Measurements from ENCODE around the gene PRKCQ. TPM values are rescaled to one million over a fixed set of nuclear protein-coding genes. Genes with fewer than 3 reads are reported as not detected.
A peak's percentile ranks its signal among the peaks of the same experiment; 100 is the strongest.

Gene PRKCQ
- total RNA-seq, 2 experiments from 2014 or later, result 49.5 to 53.0 TPM

GRCh38 chr10:6542999-6543430 is 37.1 kb downstream of the PRKCQ start:
- intact Hi-C loops (cut with micrococcal nuclease), result loop anchor here (1.0 to 5.0 kb wide), 9 partner anchors 13 to 266 kb away; no protein-coding TSS in a partner anchor
- peaks cover 74% of the 10 kb centered on the region for H3K4me1 Mint-ChIP-seq (ENCODE audit: low read depth)
- H3K9me3 Mint-ChIP-seq, result no peaks in the 10 kb centered on the region
- CTCF ChIA-PET, result interaction anchor here (0.6 to 2.0 kb wide), 6 partner anchors 10 to 453 kb away, joined by 3 to 6 read pairs (median 4); no protein-coding TSS in a partner anchor
- no peaks in the 10 kb centered on the region for H3K27me3 Mint-ChIP-seq (ENCODE audit: low read depth)
- H3K36me3 Mint-ChIP-seq (ENCODE audit: low read depth), result peaks cover 2% of the 10 kb centered on the region
- H3K27ac Mint-ChIP-seq, result peak overlapping the region; percentile 99
- H3K4me3 Mint-ChIP-seq, result peak overlapping the region; percentile 87
- DNase-seq, result peak; percentile 67

GRCh38 chr10:6539833-6540232 is 40.2 kb downstream of the PRKCQ start:
- peaks cover 79% of the 10 kb centered on the region for H3K4me1 Mint-ChIP-seq (ENCODE audit: low read depth)
- no peak overlapping the region for H3K4me3 Mint-ChIP-seq
- DNase-seq, result no peak
- H3K36me3 Mint-ChIP-seq (ENCODE audit: low read depth), result peaks cover 7% of the 10 kb centered on the region
- intact Hi-C loops (cut with micrococcal nuclease), result loop anchor here (5.0 kb wide), 1 partner anchor 263 kb away; no protein-coding TSS in a partner anchor
- H3K9me3 Mint-ChIP-seq, result no peaks in the 10 kb centered on the region
- H3K27ac Mint-ChIP-seq, result no peak overlapping the region
- CTCF ChIA-PET, result interaction anchor here (0.6 kb wide), 1 partner anchor 58 kb away, joined by 4 read pairs; no protein-coding TSS in a partner anchor
- H3K27me3 Mint-ChIP-seq (ENCODE audit: low read depth), result no peaks in the 10 kb centered on the region

GRCh38 chr10:6537770-6538169 is 42.3 kb downstream of the PRKCQ start:
- H3K4me1 Mint-ChIP-seq (ENCODE audit: low read depth), result peaks cover 67% of the 10 kb centered on the region
- no peaks in the 10 kb centered on the region for H3K27me3 Mint-ChIP-seq (ENCODE audit: low read depth)
- no peak overlapping the region for H3K4me3 Mint-ChIP-seq
- CTCF ChIA-PET, result interaction anchor here (0.6 to 1.8 kb wide), 4 partner anchors 40 to 130 kb away, joined by 3 to 5 read pairs (median 4); no protein-coding TSS in a partner anchor
- intact Hi-C loops (cut with micrococcal nuclease), result no loop called here
- no peaks in the 10 kb centered on the region for H3K9me3 Mint-ChIP-seq
- DNase-seq, result no peak
- no peak overlapping the region for H3K27ac Mint-ChIP-seq
- peaks cover 7% of the 10 kb centered on the region for H3K36me3 Mint-ChIP-seq (ENCODE audit: low read depth)

- intact Hi-C loops (cut with micrococcal nuclease), result no loop called here
- Mint-ChIP-seq H3K9me3 (no peaks in the 10 kb centered on the region), H3K27ac (peak overlapping the region; percentile 62), H3K4me1 (ENCODE audit: low read depth) (peaks cover 67% of the 10 kb centered on the region), H3K36me3 (ENCODE audit: low read depth) (peaks cover 7% of the 10 kb centered on the region), H3K4me3 (no peak overlapping the region), H3K27me3 (ENCODE audit: low read depth) (no peaks in the 10 kb centered on the region)
- DNase-seq, result no peak
- CTCF ChIA-PET, result no interaction called here
Observed at GRCh38 chr10:6536102-6536501, 44.0 kb downstream of the PRKCQ start.

- peaks cover 66% of the 10 kb centered on the region for H3K4me1 Mint-ChIP-seq (ENCODE audit: low read depth)
- H3K9me3 Mint-ChIP-seq, result no peaks in the 10 kb centered on the region
- CTCF ChIA-PET, result no interaction called here
- no peak for DNase-seq
- no peak overlapping the region for H3K4me3 Mint-ChIP-seq
- peak overlapping the region; percentile 19 for H3K27ac Mint-ChIP-seq
- intact Hi-C loops (cut with micrococcal nuclease), result no loop called here
- H3K27me3 Mint-ChIP-seq (ENCODE audit: low read depth), result no peaks in the 10 kb centered on the region
- H3K36me3 Mint-ChIP-seq (ENCODE audit: low read depth), result peaks cover 9% of the 10 kb centered on the region
Observed at GRCh38 chr10:6535156-6535764, 44.8 kb downstream of the PRKCQ start.

GRCh38 chr10:6532321-6532720 is 47.8 kb downstream of the PRKCQ start:
- H3K4me1 Mint-ChIP-seq (ENCODE audit: low read depth), result peaks cover 78% of the 10 kb centered on the region
- no peak overlapping the region for H3K4me3 Mint-ChIP-seq
- H3K36me3 Mint-ChIP-seq (ENCODE audit: low read depth), result peaks cover 12% of the 10 kb centered on the region
- H3K27me3 Mint-ChIP-seq (ENCODE audit: low read depth), result no peaks in the 10 kb centered on the region
- peak; percentile 41 for DNase-seq
- CTCF ChIA-PET, result interaction anchor here (0.8 to 2.5 kb wide), 4 partner anchors 8 to 87 kb away, joined by 3 to 8 read pairs (median 4); no protein-coding TSS in a partner anchor
- peak overlapping the region; percentile 25 for H3K27ac Mint-ChIP-seq
- intact Hi-C loops (cut with micrococcal nuclease), result no loop called here
- no peaks in the 10 kb centered on the region for H3K9me3 Mint-ChIP-seq

- Mint-ChIP-seq H3K27ac (peak overlapping the region; percentile 90), H3K4me1 (ENCODE audit: low read depth) (peaks cover 80% of the 10 kb centered on the region), H3K27me3 (ENCODE audit: low read depth) (no peaks in the 10 kb centered on the region), H3K36me3 (ENCODE audit: low read depth) (peaks cover 17% of the 10 kb centered on the region), H3K4me3 (peak overlapping the region; percentile 78), H3K9me3 (no peaks in the 10 kb centered on the region)
- DNase-seq, result peak; percentile 22
- CTCF ChIA-PET, result interaction anchor here (0.6 to 2.5 kb wide), 6 partner anchors 12 to 661 kb away, joined by 3 to 8 read pairs (median 5); no protein-coding TSS in a partner anchor
- intact Hi-C loops (cut with micrococcal nuclease), result loop anchor here (1.0 to 2.0 kb wide), 6 partner anchors 12 to 57 kb away; no protein-coding TSS in a partner anchor
Observed at GRCh38 chr10:6530966-6531365, 49.1 kb downstream of the PRKCQ start.

GRCh38 chr10:6530211-6530840 is 49.8 kb downstream of the PRKCQ start:
- Mint-ChIP-seq H3K27ac (peak overlapping the region; percentile 90), H3K9me3 (no peaks in the 10 kb centered on the region), H3K36me3 (ENCODE audit: low read depth) (peaks cover 16% of the 10 kb centered on the region), H3K27me3 (ENCODE audit: low read depth) (no peaks in the 10 kb centered on the region), H3K4me3 (peak overlapping the region; percentile 78), H3K4me1 (ENCODE audit: low read depth) (peaks cover 80% of the 10 kb centered on the region)
- intact Hi-C loops (cut with micrococcal nuclease), result loop anchor here (1.0 to 2.0 kb wide), 6 partner anchors 11 to 56 kb away; no protein-coding TSS in a partner anchor
- CTCF ChIA-PET, result interaction anchor here (0.6 to 2.5 kb wide), 9 partner anchors 11 to 660 kb away, joined by 3 to 8 read pairs (median 3); no protein-coding TSS in a partner anchor
- DNase-seq, result peak; percentile 92

- Mint-ChIP-seq H3K27me3 (ENCODE audit: low read depth) (no peaks in the 10 kb centered on the region), H3K4me3 (no peak overlapping the region), H3K4me1 (ENCODE audit: low read depth) (peaks cover 86% of the 10 kb centered on the region), H3K36me3 (ENCODE audit: low read depth) (peaks cover 18% of the 10 kb centered on the region), H3K27ac (peak overlapping the region; percentile 7), H3K9me3 (no peaks in the 10 kb centered on the region)
- no peak for DNase-seq
- intact Hi-C loops (cut with micrococcal nuclease), result no loop called here
- CTCF ChIA-PET, result interaction anchor here (1.4 to 1.6 kb wide), 2 partner anchors 34 to 82 kb away, joined by 3 to 4 read pairs; no protein-coding TSS in a partner anchor
Observed at GRCh38 chr10:6528198-6528950, 51.7 kb downstream of the PRKCQ start.

GRCh38 chr10:6525599-6526165 is 54.4 kb downstream of the PRKCQ start:
- H3K4me3 Mint-ChIP-seq, result no peak overlapping the region
- peaks cover 18% of the 10 kb centered on the region for H3K36me3 Mint-ChIP-seq (ENCODE audit: low read depth)
- no peak overlapping the region for H3K27ac Mint-ChIP-seq
- H3K4me1 Mint-ChIP-seq (ENCODE audit: low read depth), result peaks cover 78% of the 10 kb centered on the region
- no peak for DNase-seq
- H3K9me3 Mint-ChIP-seq, result no peaks in the 10 kb centered on the region
- CTCF ChIA-PET, result interaction anchor here (0.7 kb wide), 1 partner anchor 1790 kb away, joined by 3 read pairs; no protein-coding TSS in a partner anchor
- no peaks in the 10 kb centered on the region for H3K27me3 Mint-ChIP-seq (ENCODE audit: low read depth)
- intact Hi-C loops (cut with micrococcal nuclease), result no loop called here

- Mint-ChIP-seq H3K36me3 (ENCODE audit: low read depth) (peaks cover 15% of the 10 kb centered on the region), H3K27me3 (ENCODE audit: low read depth) (no peaks in the 10 kb centered on the region), H3K4me3 (no peak overlapping the region), H3K9me3 (no peaks in the 10 kb centered on the region), H3K27ac (no peak overlapping the region), H3K4me1 (ENCODE audit: low read depth) (peaks cover 74% of the 10 kb centered on the region)
- no peak for DNase-seq
- intact Hi-C loops (cut with micrococcal nuclease), result no loop called here
- CTCF ChIA-PET, result interaction anchor here (0.6 to 1.3 kb wide), 2 partner anchors 49 to 126 kb away, joined by 3 read pairs; no protein-coding TSS in a partner anchor
Observed at GRCh38 chr10:6522230-6522629, 57.8 kb downstream of the PRKCQ start.
